Stimulated activated CD4-positive, alpha-beta T cell treated with anti-CD3 and anti-CD28 coated beads, Interleukin-1b, Interleukin-23, amount 100 ng/mL, for 48 hours (primary cell): Measurements from ENCODE around the gene GSTM3.
"Not testable (repeated sequence)": the region's sequence is repeated elsewhere in the genome, so short reads cannot be mapped to it uniquely, and the experiment has no call there.

Source experiments
- DNase-seq: peaks from one replicate; pipeline ENCODE4 v3.0.0-alpha.2; 2020

The GSTM3 gene

GRCh38 chr1:109761227-109762038 lies 20.6 kb upstream of the GSTM3 start:
- no peak for DNase-seq

- no peak for DNase-seq
Observed at GRCh38 chr1:109760581-109761226, 19.9 kb upstream of the GSTM3 start.

GRCh38 chr1:109759513-109760334 lies 18.9 kb upstream of the GSTM3 start:
- DNase-seq: no peak

GRCh38 chr1:109757936-109758786 lies 17.3 kb upstream of the GSTM3 start:
- no peak for DNase-seq

GRCh38 chr1:109756848-109757521 lies 16.1 kb upstream of the GSTM3 start:
- DNase-seq: no peak

GRCh38 chr1:109756325-109756724 lies 15.5 kb upstream of the GSTM3 start:
- not testable (repeated sequence) for DNase-seq

GRCh38 chr1:109754738-109755137 lies 13.9 kb upstream of the GSTM3 start:
- DNase-seq: no peak

- no peak for DNase-seq
Observed at GRCh38 chr1:109751531-109752260, 10.9 kb upstream of the GSTM3 start.

- DNase-seq: no peak
Observed at GRCh38 chr1:109750920-109751319, 10.1 kb upstream of the GSTM3 start.

GRCh38 chr1:109750241-109750882 lies 9.5 kb upstream of the GSTM3 start:
- DNase-seq: no peak

- no peak for DNase-seq
Observed at GRCh38 chr1:109749221-109749620, 8.4 kb upstream of the GSTM3 start.

GRCh38 chr1:109748311-109748710 lies 7.5 kb upstream of the GSTM3 start:
- DNase-seq: not testable (repeated sequence)

- DNase-seq: peak; percentile 78
Observed at GRCh38 chr1:109739738-109740614, 862 bp downstream of the GSTM3 start.

GRCh38 chr1:109733236-109733870 lies 7.5 kb downstream of the GSTM3 start:
- no peak for DNase-seq

- DNase-seq: no peak
Observed at GRCh38 chr1:109732390-109732881, 8.4 kb downstream of the GSTM3 start.

- no peak for DNase-seq
Observed at GRCh38 chr1:109730666-109731065, 10.2 kb downstream of the GSTM3 start.

- DNase-seq: no peak
Observed at GRCh38 chr1:109728870-109729269, 12.0 kb downstream of the GSTM3 start.

- DNase-seq: no peak
Observed at GRCh38 chr1:109726728-109727373, 14.0 kb downstream of the GSTM3 start.
